Breast epithelium (tissue), 3 donors: ENCODE results near the gene NBDY.
"Not testable (repeated sequence)": the region's sequence is repeated elsewhere in the genome, so short reads cannot be mapped to it uniquely, and the experiment has no call there.

Source experiments
- POLR2A ChIP-seq: fragments of 450-650 bp; IDR thresholded peaks from one replicate; pipeline ENCODE4 v1.6.1; 2016; ENCODE audit warnings: antibody characterized with exemption, mild to moderate bottlenecking, moderate library complexity
- POLR2AphosphoS5 ChIP-seq, 3 donors: sonication (generic); formaldehyde crosslinking; IDR thresholded peaks; one replicate each; pipeline ENCODE4 v1.6.1; 2017; ENCODE audit warnings: antibody characterized with exemption in 3 of 3
- TF ChIP-seq, protein P1 (sequence below), 3 donors: fragments of 450-650 bp; IDR thresholded peaks; one replicate each; pipeline ENCODE4 v1.5.1; 2016 to 2017; ENCODE audit warnings: antibody characterized with exemption in 3 of 3, mild to moderate bottlenecking in 3 of 3, moderate library complexity in 3 of 3

DNA sequence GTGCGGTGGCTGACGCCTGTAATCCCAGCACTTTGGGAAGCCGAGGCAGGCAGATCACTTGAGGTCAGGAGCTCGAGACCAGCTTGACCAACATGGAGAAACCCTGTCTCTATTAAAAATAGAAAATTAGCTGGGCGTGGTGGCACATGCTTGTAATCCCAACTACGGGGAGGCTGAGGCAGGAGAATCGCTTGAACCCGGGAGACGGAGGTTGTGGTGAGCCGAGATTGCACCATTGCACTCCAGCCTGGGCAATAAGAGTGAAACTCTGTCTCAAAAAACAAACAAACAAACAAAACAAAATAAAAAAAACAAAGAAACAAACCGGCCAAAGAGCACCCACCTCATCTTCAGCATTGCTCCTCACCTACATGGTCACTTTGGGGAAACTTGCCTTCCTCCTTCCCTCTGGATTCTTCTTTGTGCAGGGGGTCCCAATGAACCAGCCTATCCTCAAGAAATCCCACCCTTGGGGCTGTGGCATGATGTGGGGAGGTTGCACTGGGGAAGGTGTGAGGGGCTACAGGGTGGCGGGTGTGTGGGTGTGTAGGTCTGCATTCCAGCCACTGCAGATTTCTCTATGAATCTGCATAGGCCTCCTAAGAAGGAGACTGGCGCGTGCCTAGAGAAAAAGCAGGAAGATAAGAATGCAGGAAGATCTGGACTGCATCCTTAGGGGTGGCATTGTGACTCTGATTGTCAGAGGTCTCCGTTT is 31.5 kb downstream of the NBDY start:
- TF ChIP-seq POLR2A; POLR2AphosphoS5 (IDR thresholded peaks at IDR 0.05): not testable (repeated sequence)
- TF ChIP-seq, protein P1, sequence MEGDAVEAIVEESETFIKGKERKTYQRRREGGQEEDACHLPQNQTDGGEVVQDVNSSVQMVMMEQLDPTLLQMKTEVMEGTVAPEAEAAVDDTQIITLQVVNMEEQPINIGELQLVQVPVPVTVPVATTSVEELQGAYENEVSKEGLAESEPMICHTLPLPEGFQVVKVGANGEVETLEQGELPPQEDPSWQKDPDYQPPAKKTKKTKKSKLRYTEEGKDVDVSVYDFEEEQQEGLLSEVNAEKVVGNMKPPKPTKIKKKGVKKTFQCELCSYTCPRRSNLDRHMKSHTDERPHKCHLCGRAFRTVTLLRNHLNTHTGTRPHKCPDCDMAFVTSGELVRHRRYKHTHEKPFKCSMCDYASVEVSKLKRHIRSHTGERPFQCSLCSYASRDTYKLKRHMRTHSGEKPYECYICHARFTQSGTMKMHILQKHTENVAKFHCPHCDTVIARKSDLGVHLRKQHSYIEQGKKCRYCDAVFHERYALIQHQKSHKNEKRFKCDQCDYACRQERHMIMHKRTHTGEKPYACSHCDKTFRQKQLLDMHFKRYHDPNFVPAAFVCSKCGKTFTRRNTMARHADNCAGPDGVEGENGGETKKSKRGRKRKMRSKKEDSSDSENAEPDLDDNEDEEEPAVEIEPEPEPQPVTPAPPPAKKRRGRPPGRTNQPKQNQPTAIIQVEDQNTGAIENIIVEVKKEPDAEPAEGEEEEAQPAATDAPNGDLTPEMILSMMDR (IDR thresholded peaks at IDR 0.05) = not testable (repeated sequence)
